NT2/D1 (cell line): ENCODE results near the gene WNK2.

Experiments used
- DNase-seq: peaks from one replicate; pipeline ENCODE4 v3.0.0-alpha.2; 2011; ENCODE audit warnings: low read depth, low spot score
- H3K27me3 ChIP-seq: 2 replicates; pipeline ENCODE4 v1.6.0; 2011; ENCODE audit warnings: mild to moderate bottlenecking; ENCODE audit not compliant: insufficient read length, insufficient read depth
- H3K36me3 ChIP-seq: 2 replicates; pipeline ENCODE4 v1.6.1; 2011; ENCODE audit warnings: mild to moderate bottlenecking, low read length, mixed read lengths; ENCODE audit not compliant: insufficient read depth, insufficient read length
- H3K4me1 ChIP-seq: 2 replicates; pipeline ENCODE4 v1.5.1; 2011; ENCODE audit not compliant: insufficient read depth, insufficient read length
- H3K4me3 ChIP-seq: 2 replicates; pipeline ENCODE4 v1.5.1; 2011; ENCODE audit warnings: low read depth; ENCODE audit not compliant: insufficient read length
- H3K9ac ChIP-seq: 2 replicates; pipeline ENCODE4 v1.6.0; 2011; ENCODE audit warnings: low read depth; ENCODE audit not compliant: insufficient read length
- H3K9me3 ChIP-seq: 2 replicates; pipeline ENCODE4 v1.5.1; 2011; ENCODE audit warnings: mild to moderate bottlenecking, low read length; ENCODE audit not compliant: insufficient read depth
- SUZ12 ChIP-seq: IDR thresholded peaks from 2 replicates; pipeline ENCODE4 v1.6.1; 2011; ENCODE audit not compliant: insufficient read length, insufficient read depth; ENCODE audit errors: extremely low read depth
- YY1 ChIP-seq: IDR thresholded peaks from 2 replicates; pipeline ENCODE4 v1.6.1; 2011; ENCODE audit not compliant: insufficient read length, insufficient read depth
- ZNF274 ChIP-seq: IDR thresholded peaks from 2 replicates; pipeline ENCODE4 v1.6.1; 2011; ENCODE audit warnings: mild to moderate bottlenecking, low read depth, low read length

WNK2 gene

DNA sequence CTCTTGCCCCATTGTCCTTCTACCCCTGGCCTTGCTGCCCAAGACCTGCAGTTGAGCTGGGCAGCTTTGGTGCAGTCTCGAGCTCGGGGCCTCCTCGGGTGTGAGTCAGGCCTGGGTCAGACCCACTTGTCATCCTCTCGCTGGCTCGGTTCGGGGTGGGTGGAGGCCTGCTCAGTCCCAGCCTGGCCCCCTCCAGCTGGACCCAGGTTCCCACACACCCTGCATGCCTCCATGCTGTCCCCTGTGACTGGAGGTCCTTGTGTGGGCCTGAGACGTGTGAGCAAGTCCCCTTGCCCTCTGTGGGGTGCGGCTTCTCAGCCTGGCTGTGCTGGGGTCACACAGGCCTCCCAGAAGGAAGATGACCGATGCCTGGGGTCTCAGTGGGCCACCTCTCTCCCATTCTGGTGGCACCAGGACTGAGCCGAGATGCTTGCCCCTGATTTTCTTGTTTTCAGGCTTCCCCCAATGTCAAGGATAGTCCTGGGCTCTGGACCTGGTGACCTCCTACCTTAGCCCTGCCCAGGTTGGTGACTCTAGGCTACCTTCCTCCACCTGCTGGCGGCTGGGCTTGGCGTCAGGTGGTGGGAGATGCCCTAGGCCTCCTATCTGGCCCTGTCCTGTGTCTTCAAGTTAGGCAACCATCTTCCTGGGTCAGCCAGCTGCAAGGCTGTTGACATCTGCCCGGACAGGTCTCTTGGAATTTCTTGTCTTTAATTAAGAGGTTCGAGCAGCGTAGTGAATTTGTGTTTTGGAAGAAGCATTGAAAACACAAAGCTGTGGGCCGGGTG lies 15.1 kb downstream of the WNK2 start:
- DNase-seq = no peak
- Histone ChIP-seq H3K9me3 (no peaks in the 10 kb centered on the region), H3K4me1 (peaks cover 21% of the 10 kb centered on the region), H3K9ac (no peak overlapping the region), H3K36me3 (no peaks in the 10 kb centered on the region), H3K27me3 (no peaks in the 10 kb centered on the region), H3K4me3 (no peak overlapping the region)
- TF ChIP-seq ZNF274 = no peak
- no peak for TF ChIP-seq YY1
- no peak for TF ChIP-seq SUZ12

DNA sequence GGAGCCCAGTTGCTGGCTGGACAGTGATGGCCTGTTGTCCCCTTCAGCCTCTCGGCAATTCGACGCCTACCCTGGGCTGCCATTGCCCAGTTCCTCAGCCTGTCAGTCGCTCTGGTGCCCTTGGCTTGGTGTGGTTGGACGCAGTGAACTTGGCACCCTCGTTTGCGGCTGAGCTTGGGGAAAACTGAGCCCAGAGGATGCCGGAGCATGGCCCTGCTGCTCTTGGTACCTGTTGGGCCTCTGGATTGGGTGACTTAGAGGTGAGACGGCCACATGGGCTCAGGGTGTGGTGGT lies 16.5 kb downstream of the WNK2 start:
- TF ChIP-seq SUZ12 (no peak), ZNF274 (no peak), YY1 (no peak)
- Histone ChIP-seq H3K9ac (no peak overlapping the region), H3K4me1 (peaks cover 21% of the 10 kb centered on the region), H3K36me3 (no peaks in the 10 kb centered on the region), H3K4me3 (no peak overlapping the region), H3K9me3 (no peaks in the 10 kb centered on the region), H3K27me3 (no peaks in the 10 kb centered on the region)
- DNase-seq = no peak

DNA sequence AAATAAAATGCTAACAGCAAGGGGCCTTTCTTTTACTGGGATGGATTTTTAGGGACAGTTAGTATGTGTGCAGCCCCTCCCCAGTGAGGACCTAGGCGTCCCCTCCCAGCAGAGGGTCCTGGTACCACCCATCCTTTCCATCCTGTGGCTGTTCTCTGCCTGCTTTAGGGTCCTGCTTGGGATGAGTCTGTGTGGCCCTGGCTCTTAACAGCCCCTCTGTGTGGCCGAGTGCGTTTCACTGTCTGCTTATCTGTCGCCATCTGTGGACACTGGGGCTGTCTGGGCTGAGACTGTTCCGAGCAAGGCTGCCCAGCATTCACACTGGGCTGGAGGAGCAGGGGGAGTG lies 17.0 kb downstream of the WNK2 start:
- H3K27me3 ChIP-seq = no peaks in the 10 kb centered on the region
- H3K9ac ChIP-seq = no peak overlapping the region
- no peak for DNase-seq
- H3K4me1 ChIP-seq = peaks cover 21% of the 10 kb centered on the region
- no peaks in the 10 kb centered on the region for H3K9me3 ChIP-seq
- TF ChIP-seq YY1 (no peak), SUZ12 (no peak), ZNF274 (no peak)
- H3K4me3 ChIP-seq = no peak overlapping the region
- no peaks in the 10 kb centered on the region for H3K36me3 ChIP-seq

DNA sequence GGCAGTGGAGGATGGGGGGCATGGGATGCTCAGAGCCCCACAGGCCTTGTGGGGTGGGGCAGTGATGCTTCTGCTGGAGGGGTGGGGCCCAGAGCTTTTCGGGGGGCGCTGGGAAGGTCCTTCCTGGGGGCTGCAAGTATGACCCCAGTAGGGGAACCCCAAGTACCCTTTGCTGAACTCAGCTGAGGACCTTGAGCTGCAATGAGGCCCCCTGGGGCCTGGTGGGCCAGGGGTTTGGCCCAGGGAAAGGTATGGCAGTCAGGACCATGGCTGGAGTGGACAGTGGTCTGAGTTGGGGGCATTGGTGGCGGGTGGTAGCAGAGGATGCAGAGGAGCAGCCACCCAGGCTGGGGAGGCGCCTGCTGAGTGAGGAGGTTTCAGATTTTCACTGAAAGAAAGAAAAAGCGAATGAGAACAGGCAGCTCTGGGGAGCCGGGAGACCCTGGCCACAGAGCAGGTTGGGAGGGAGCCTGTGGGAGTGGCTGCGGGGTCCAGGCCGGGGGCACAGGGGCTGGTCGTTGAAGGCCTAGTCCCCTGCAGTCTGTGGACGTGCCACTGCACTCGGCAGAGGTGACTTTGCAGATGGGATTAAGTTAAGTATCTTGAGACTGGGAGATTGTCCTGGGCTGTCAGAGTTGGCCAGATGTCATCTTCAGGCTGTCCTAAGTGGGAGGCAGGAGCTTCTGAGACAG lies 19.2 kb downstream of the WNK2 start:
- Histone ChIP-seq H3K36me3 (no peaks in the 10 kb centered on the region), H3K4me1 (peaks cover 12% of the 10 kb centered on the region), H3K27me3 (no peaks in the 10 kb centered on the region), H3K4me3 (no peak overlapping the region), H3K9me3 (no peaks in the 10 kb centered on the region), H3K9ac (no peak overlapping the region)
- no peak for TF ChIP-seq YY1
- no peak for TF ChIP-seq ZNF274
- DNase-seq = no peak

DNA sequence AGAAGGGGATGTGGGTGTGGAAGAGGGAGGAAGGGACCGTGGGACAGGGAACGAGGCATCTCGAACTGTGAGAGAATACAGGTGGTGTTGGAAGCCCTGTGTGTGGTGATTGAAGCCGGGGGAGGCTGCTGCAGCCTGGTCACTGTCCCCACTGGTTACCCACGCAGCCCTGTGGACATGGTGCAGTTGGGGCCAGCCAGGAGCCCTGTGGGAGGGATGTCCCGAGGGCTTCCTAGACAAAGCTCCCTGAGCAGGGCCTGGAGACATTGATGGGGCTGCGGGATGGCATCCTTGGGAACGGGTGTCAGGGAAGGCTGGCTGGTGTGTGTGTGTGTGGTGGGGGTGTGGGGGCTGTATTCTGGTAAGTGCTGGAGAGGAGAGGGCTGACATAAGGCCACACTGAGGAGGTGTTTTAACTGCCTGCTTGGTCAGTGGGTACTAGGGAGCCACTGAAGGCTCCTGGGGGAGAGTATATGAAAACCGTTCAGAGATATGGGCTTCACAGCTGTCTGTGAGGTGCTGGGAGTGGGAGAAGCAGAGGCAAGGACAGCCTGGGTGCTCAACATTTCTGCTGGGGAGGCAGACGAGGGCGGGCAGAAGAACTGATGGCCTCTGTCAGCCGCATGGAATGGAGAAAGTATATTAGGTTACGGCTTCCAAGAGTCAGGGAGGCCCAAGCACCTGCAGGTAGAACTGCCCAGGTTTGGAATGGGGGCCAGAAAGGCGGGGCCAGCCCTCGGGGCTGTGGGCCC lies 20.0 kb downstream of the WNK2 start:
- DNase-seq = no peak
- TF ChIP-seq SUZ12 (no peak), ZNF274 (no peak), YY1 (no peak)
- no peak overlapping the region for H3K4me3 ChIP-seq
- H3K9ac ChIP-seq = no peak overlapping the region
- H3K9me3 ChIP-seq = no peaks in the 10 kb centered on the region
- H3K36me3 ChIP-seq = no peaks in the 10 kb centered on the region
- no peaks in the 10 kb centered on the region for H3K27me3 ChIP-seq
- peaks cover 9% of the 10 kb centered on the region for H3K4me1 ChIP-seq

DNA sequence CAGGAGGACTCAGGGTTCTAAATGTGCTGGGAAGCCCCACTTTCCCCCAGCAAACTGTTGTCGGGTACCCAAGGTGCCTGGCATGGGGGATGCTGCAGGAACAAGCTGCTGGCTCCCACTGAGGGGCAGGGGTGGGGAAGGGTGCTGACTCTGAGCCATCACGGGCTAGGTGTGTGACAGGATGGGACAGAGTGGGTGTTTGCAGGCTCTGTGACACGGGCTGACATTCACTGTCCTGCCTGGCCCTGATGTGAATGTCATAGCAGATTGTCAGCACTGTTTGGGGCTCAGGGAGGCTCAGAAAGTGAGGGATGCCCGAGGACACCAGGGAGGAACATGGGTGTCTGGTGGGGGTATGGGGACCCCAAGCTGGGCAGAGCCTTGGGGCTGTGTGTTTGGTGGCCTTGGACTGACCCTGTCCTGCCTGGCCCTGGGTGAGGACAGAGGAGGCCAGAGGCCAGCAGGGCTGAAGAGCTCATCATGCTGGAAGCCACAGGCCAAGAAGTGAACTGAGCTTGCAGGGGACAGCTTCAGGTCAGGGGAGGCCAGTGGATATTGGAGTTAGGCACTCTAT lies 20.6 kb downstream of the WNK2 start:
- no peak overlapping the region for H3K9ac ChIP-seq

DNA sequence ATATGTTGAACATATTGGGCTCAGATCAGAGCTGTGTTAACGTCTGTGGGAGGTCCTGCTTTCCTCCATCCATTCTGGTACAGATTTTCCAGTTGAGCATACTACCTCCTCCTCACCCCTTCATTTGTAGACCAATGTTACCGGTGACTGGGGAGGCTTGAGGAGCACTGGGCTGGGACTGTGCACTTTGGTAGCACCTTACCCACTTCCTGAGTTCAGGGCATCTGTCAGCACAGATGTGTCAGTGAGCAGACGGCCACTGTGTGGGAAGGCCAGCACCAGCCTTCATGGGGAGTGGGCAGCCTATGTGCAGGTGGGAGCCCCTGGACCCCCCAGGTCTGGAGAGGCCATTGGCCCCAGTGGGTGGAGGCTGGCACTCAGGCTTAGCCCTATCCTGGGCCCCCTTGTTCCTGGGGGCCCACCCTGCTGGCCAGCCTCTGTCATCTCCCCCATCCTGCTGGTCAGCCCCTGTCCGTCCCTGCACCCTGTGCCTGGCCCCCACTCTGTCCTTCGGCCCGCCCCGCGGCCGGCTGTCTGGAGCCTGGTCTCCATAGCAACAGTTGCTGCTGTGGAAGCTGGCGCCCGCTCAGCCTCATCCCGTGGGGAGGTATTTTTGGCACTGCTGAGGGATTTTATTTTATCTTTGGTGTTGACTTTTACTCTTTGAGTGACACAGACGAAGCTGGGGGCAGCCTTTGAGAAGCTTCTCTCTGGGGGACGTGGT lies 21.3 kb downstream of the WNK2 start:
- no peaks in the 10 kb centered on the region for H3K36me3 ChIP-seq
- no peak for DNase-seq

More for the DNA sequence above, 20.6 kb downstream of the WNK2 start:
- no peaks in the 10 kb centered on the region for H3K9me3 ChIP-seq
- H3K4me1 ChIP-seq = peaks cover 8% of the 10 kb centered on the region
- no peaks in the 10 kb centered on the region for H3K27me3 ChIP-seq
- TF ChIP-seq ZNF274 = no peak
- no peak for TF ChIP-seq YY1
- TF ChIP-seq SUZ12 = no peak
- no peak for DNase-seq
- H3K36me3 ChIP-seq = no peaks in the 10 kb centered on the region
- H3K4me3 ChIP-seq = no peak overlapping the region

More for the DNA sequence above, 21.3 kb downstream of the WNK2 start:
- no peak for TF ChIP-seq YY1
- no peak for TF ChIP-seq SUZ12
- no peak for TF ChIP-seq ZNF274
- Histone ChIP-seq H3K27me3 (no peaks in the 10 kb centered on the region), H3K9me3 (no peaks in the 10 kb centered on the region), H3K4me3 (no peak overlapping the region), H3K9ac (no peak overlapping the region), H3K4me1 (peaks cover 8% of the 10 kb centered on the region)
